ENCODE measurements around the gene NTMT1. TPM values are rescaled to one million over a fixed set of nuclear protein-coding genes. Genes with fewer than 3 reads are reported as not detected.

The NTMT1 gene
- total RNA-seq, result 10 to 100 TPM; 22.0 to 32.0 (median 26.2) TPM
- long read RNA-seq, donor 1, transcript NTMT1-203 (4 exons, 1,315 nt), result major isoform, 26 of 51 reads
- long read RNA-seq, donor 1, transcript NTMT1-206 (4 exons, 576 nt), result minor isoform, 7 of 51 reads
- long read RNA-seq, donor 1, transcript NTMT1-202 (4 exons, 741 nt), result minor isoform, 7 of 51 reads
- long read RNA-seq, donor 1, partial matches to known transcripts, result 1 of 51 reads
- long read RNA-seq, donor 1, other reads (novel, unspliced or antisense), result 6 of 51 reads
- long read RNA-seq, donor 2, transcript NTMT1-203 (4 exons, 1,315 nt), result major isoform, 19 of 32 reads
- long read RNA-seq, donor 2, partial matches to known transcripts, result 0 of 32 reads
- long read RNA-seq, donor 2, other reads (novel, unspliced or antisense), result 6 of 32 reads

- Histone ChIP-seq H3K4me1 (ENCODE audit: low read depth) (peaks cover 15% of the 10 kb centered on the region), H3K36me3 (ENCODE audit: low read depth) (no peaks in the 10 kb centered on the region), H3K4me3 (peak within 1 kb of the TSS; percentile 29), H3K9me3 (no peaks in the 10 kb centered on the region)
- no peak for TF ChIP-seq CTCF (IDR thresholded peaks at IDR 0.05)
- DNase-seq, result peak; percentile 90 to 93 (median 92)
- ATAC-seq, result peak; percentile 95
- intact Hi-C loops (cut with DNase I, micrococcal nuclease), result no loop called here
These were observed at the start of gene NTMT1 for GRCh38 chr9:129626079-129626624. Gene NTMT1, plus strand, starts transcription at chr9:129626163. Its CDS starts 6,541 bp downstream, at chr9:129632704.

- H3K4me1 ChIP-seq (ENCODE audit: low read depth), result no peaks in the 10 kb centered on the region
- ATAC-seq, result no peak
- no peaks in the 10 kb centered on the region for H3K36me3 ChIP-seq (ENCODE audit: low read depth)
These were observed 49.1 kb upstream of the NTMT1 start for GRCh38 chr9:129576546-129577543.

GRCh38 chr9:129579294-129579693 is 46.7 kb upstream of the NTMT1 start:
- Histone ChIP-seq H3K4me1 (ENCODE audit: low read depth) (no peaks in the 10 kb centered on the region), H3K4me3 (no peak overlapping the region), H3K9me3 (no peaks in the 10 kb centered on the region), H3K36me3 (ENCODE audit: low read depth) (no peaks in the 10 kb centered on the region)
- DNase-seq (no peak), ATAC-seq (no peak)
- intact Hi-C loops (cut with DNase I, micrococcal nuclease), result no loop called here
- no peak for TF ChIP-seq CTCF (IDR thresholded peaks at IDR 0.05)

More at GRCh38 chr9:129576546-129577543, 49.1 kb upstream of the NTMT1 start:
- H3K4me3 ChIP-seq, result no peak overlapping the region
- intact Hi-C loops (cut with DNase I, micrococcal nuclease), result no loop called here
- no peaks in the 10 kb centered on the region for H3K9me3 ChIP-seq
- no peak for TF ChIP-seq CTCF (IDR thresholded peaks at IDR 0.05)
- no peak for DNase-seq

- Histone ChIP-seq H3K36me3 (ENCODE audit: low read depth) (no peaks in the 10 kb centered on the region), H3K4me3 (no peak overlapping the region), H3K4me1 (ENCODE audit: low read depth) (no peaks in the 10 kb centered on the region), H3K9me3 (no peaks in the 10 kb centered on the region)
- DNase-seq (no peak), ATAC-seq (peak; percentile 51)
- no peak for TF ChIP-seq CTCF (IDR thresholded peaks at IDR 0.05)
- intact Hi-C loops (cut with DNase I, micrococcal nuclease), result no loop called here
These were observed 45.6 kb upstream of the NTMT1 start for GRCh38 chr9:129580211-129580915.

Measured in mucosa of descending colon (tissue), 3 donors.